PC-9 (cell line): ENCODE measurements around the gene SPTSSB. TPM values are rescaled to one million over a fixed set of nuclear protein-coding genes. Genes with fewer than 3 reads are reported as not detected.

Experiments used
- BruUV-seq: library from RNA; stranded (reverse); fragments of 400-500 nt; replicated peaks from 2 replicates; lab custom pipeline; 2021; lab: Mats Ljungman, UMichigan
- CTCF ChIA-PET: fragments of 300-600 bp; sonication (Branson Sonifier 250); formaldehyde crosslinking; loops from one replicate; lab custom pipeline; 2022; ENCODE audit warnings: antibody characterized with exemption; lab: Charles Lee
- POLR2A ChIA-PET: fragments of 300-600 bp; sonication (Branson Sonifier 250); formaldehyde crosslinking; loops from one replicate; lab custom pipeline; 2022; ENCODE audit warnings: antibody characterized with exemption; ENCODE audit not compliant: unreplicated experiment; lab: Charles Lee
- DNase-seq, 2 experiments: peaks; one replicate each; pipeline versions ENCODE4 v3.0.0 to v3.0.0-alpha.2; 2015 to 2022; ENCODE audit warnings: mixed read lengths in 1 of 2
- H2AFZ ChIP-seq: fragments of 200-600 bp; sonication (generic); 2 replicates; pipeline ENCODE4 v1.8.1; 2017; ENCODE audit warnings: antibody characterized with exemption
- H3F3A ChIP-seq: fragments of 200-600 bp; sonication (generic); 2 replicates; pipeline ENCODE4 v1.8.1; 2017; ENCODE audit warnings: antibody characterized with exemption, mild to moderate bottlenecking, low read depth; ENCODE audit not compliant: insufficient read depth
- H3K27ac ChIP-seq: fragments of 200-600 bp; sonication (generic); 2 replicates; pipeline ENCODE4 v1.6.1; 2016; ENCODE audit warnings: mixed run types
- H3K27me3 ChIP-seq: fragments of 200-600 bp; sonication (generic); 2 replicates; pipeline ENCODE4 v1.6.1; 2016; ENCODE audit warnings: low read depth, mixed run types; ENCODE audit not compliant: insufficient read depth
- H3K36me3 ChIP-seq: fragments of 200-600 bp; sonication (generic); 2 replicates; pipeline ENCODE4 v1.6.1; 2016; ENCODE audit warnings: low read depth, mixed run types
- H3K4me1 ChIP-seq: fragments of 200-600 bp; sonication (generic); replicated peaks from 2 replicates; pipeline ENCODE4 v1.6.1; 2016; ENCODE audit warnings: mixed run types; ENCODE audit not compliant: insufficient read depth
- H3K4me2 ChIP-seq: fragments of 200-600 bp; sonication (generic); 2 replicates; pipeline ENCODE4 v1.6.1; 2017; ENCODE audit warnings: mixed run types
- H3K4me3 ChIP-seq: fragments of 200-600 bp; sonication (generic); 2 replicates; pipeline ENCODE4 v1.6.1; 2016; ENCODE audit warnings: mixed run types
- H3K79me2 ChIP-seq: fragments of 200-600 bp; sonication (generic); 2 replicates; pipeline ENCODE4 v1.6.1; 2017; ENCODE audit warnings: low read depth, mixed run types
- H3K9me2 ChIP-seq: fragments of 200-600 bp; sonication (generic); 2 replicates; pipeline ENCODE4 v1.8.1; 2017; ENCODE audit warnings: mild to moderate bottlenecking; ENCODE audit not compliant: insufficient read depth
- H3K9me3 ChIP-seq: fragments of 200-600 bp; sonication (generic); 2 replicates; pipeline ENCODE4 v1.8.1; 2016; ENCODE audit warnings: low read depth; ENCODE audit not compliant: insufficient read depth
- H4K20me1 ChIP-seq: fragments of 200-600 bp; sonication (generic); 2 replicates; pipeline ENCODE4 v1.8.1; 2017; ENCODE audit not compliant: insufficient read depth
- EZH2 ChIP-seq: fragments of 200-600 bp; sonication (generic); IDR thresholded peaks from 2 replicates; pipeline ENCODE4 v1.8.0; 2017; ENCODE audit warnings: antibody characterized with exemption, low read depth
- intact Hi-C: fragments of 100-400 bp; cut with micrococcal nuclease; formaldehyde crosslinking; loops from one replicate; pipeline ENCODE4 v1.10.0; 2022; ENCODE audit not compliant: unreplicated experiment
- total RNA-seq: library from RNA; stranded (reverse); gene quantifications from 2 replicates; pipeline ENCODE4 v1.2.3, GENCODE V29; 2021
- TF ChIP-seq, protein P1 (sequence below): fragments of 200-600 bp; sonication (generic); conservative IDR thresholded peaks from 2 replicates; pipeline ENCODE4 v1.6.1; 2017; ENCODE audit warnings: mixed run types, antibody characterized with exemption, mild to moderate bottlenecking, moderate library complexity

The SPTSSB gene
- total RNA-seq, 1 experiment from 2014 or later, result 4.0 TPM

GRCh38 chr3:161339517-161340500 lies 31.5 kb downstream of the SPTSSB start:
- Histone ChIP-seq H3F3A (no peaks in the 10 kb centered on the region), H3K79me2 (no peaks in the 10 kb centered on the region), H3K27me3 (no peaks in the 10 kb centered on the region), H3K4me2 (no peak overlapping the region), H3K27ac (no peak overlapping the region), H4K20me1 (no peaks in the 10 kb centered on the region), H3K9me2 (peaks cover 15% of the 10 kb centered on the region; the same call in 1 of the 2 replicates), H2AFZ (no peak overlapping the region), H3K9me3 (no peaks in the 10 kb centered on the region), H3K4me1 (no peaks in the 10 kb centered on the region), H3K36me3 (no peaks in the 10 kb centered on the region), H3K4me3 (no peak overlapping the region)
- no TSS peak for BruUV-seq
- DNase-seq, result no peak
- POLR2A ChIA-PET, result no interaction called here
- TF ChIP-seq, protein P1, sequence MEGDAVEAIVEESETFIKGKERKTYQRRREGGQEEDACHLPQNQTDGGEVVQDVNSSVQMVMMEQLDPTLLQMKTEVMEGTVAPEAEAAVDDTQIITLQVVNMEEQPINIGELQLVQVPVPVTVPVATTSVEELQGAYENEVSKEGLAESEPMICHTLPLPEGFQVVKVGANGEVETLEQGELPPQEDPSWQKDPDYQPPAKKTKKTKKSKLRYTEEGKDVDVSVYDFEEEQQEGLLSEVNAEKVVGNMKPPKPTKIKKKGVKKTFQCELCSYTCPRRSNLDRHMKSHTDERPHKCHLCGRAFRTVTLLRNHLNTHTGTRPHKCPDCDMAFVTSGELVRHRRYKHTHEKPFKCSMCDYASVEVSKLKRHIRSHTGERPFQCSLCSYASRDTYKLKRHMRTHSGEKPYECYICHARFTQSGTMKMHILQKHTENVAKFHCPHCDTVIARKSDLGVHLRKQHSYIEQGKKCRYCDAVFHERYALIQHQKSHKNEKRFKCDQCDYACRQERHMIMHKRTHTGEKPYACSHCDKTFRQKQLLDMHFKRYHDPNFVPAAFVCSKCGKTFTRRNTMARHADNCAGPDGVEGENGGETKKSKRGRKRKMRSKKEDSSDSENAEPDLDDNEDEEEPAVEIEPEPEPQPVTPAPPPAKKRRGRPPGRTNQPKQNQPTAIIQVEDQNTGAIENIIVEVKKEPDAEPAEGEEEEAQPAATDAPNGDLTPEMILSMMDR, result no peak
- no peak for TF ChIP-seq EZH2
- CTCF ChIA-PET, result no interaction called here
- intact Hi-C loops, result no loop called here

- no peak overlapping the region for H2AFZ ChIP-seq
- no peak for DNase-seq
- no peaks in the 10 kb centered on the region for H3K27me3 ChIP-seq
- no peaks in the 10 kb centered on the region for H3K36me3 ChIP-seq
- TF ChIP-seq, protein P1, result no peak
- TF ChIP-seq EZH2, result no peak
- H3K4me3 ChIP-seq, result no peak overlapping the region
- intact Hi-C loops, result no loop called here
- no peaks in the 10 kb centered on the region for H3K79me2 ChIP-seq
- no TSS peak for BruUV-seq
- POLR2A ChIA-PET, result no interaction called here
- H3K9me3 ChIP-seq, result no peaks in the 10 kb centered on the region
- peaks cover 4% of the 10 kb centered on the region; the same call in 1 of the 2 replicates for H3F3A ChIP-seq
- 0 out of 2 replicates have a peak, but pooled peaks cover 7% of the 10 kb centered on the region for H3K9me2 ChIP-seq
- H3K27ac ChIP-seq, result no peak overlapping the region
- peaks cover 9% of the 10 kb centered on the region for H3K4me1 ChIP-seq
- no peak overlapping the region for H3K4me2 ChIP-seq
- CTCF ChIA-PET, result no interaction called here
- H4K20me1 ChIP-seq, result no peaks in the 10 kb centered on the region
Measured at GRCh38 chr3:161337311-161337710, 34.0 kb downstream of the SPTSSB start.

- TF ChIP-seq EZH2, result no peak
- TF ChIP-seq, protein P1, result no peak
- BruUV-seq, result no TSS peak
- Histone ChIP-seq H3K4me1 (peaks cover 9% of the 10 kb centered on the region), H2AFZ (no peak overlapping the region), H3K9me2 (0 out of 2 replicates have a peak, but pooled peaks cover 7% of the 10 kb centered on the region), H3K4me3 (no peak overlapping the region), H4K20me1 (no peaks in the 10 kb centered on the region), H3K79me2 (no peaks in the 10 kb centered on the region), H3K4me2 (no peak overlapping the region), H3F3A (peaks cover 4% of the 10 kb centered on the region; the same call in 1 of the 2 replicates), H3K36me3 (no peaks in the 10 kb centered on the region), H3K9me3 (no peaks in the 10 kb centered on the region), H3K27ac (no peak overlapping the region), H3K27me3 (no peaks in the 10 kb centered on the region)
- intact Hi-C loops, result no loop called here
- no peak for DNase-seq
- ChIA-PET CTCF (no interaction called here), POLR2A (no interaction called here)
Measured at GRCh38 chr3:161336661-161337060, 34.7 kb downstream of the SPTSSB start.
